ENCODE results near the gene VWA7. TPM values are rescaled to one million over a fixed set of nuclear protein-coding genes. Genes with fewer than 3 reads are reported as not detected.
"Not testable (repeated sequence)": the region's sequence is repeated elsewhere in the genome, so short reads cannot be mapped to it uniquely, and the experiment has no call there.

The VWA7 gene
- total RNA-seq, 2 donors from 2014 or later = 3.3 to 3.4 TPM

DNA sequence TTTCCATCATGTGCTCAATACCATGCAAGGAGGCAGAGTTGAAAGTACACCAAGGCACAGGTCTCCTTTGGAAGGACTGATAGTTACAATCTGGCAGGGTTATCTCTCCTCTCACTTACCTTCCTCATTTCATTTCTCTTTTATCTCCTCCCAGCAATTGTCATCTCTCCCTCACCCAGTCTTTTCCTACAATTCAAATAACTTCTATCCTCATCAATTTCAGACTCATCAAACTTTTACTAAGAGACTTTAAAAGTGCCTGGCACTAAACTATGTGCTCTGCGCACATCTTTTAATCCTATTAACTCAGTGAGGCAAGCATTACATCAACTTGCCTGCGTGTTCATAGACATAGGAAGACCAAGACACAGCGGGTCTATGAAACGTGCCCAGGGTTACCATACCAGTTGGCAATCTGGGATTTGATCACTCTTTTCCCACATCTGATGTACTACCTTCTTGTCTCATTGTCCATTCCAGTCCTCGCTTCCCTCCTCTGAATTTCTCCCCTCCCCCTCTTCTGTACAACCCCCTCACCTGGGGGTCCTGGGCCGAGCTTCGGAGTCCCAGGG, 17.3 kb upstream of the VWA7 start:
- DNase-seq (no peak), ATAC-seq (replicated peaks in 1 of 2) (no peak)
- peaks cover 9 to 19% of the 10 kb centered on the region in 2 donors for H3K36me3 Mint-ChIP-seq (ENCODE audit: insufficient read depth in 2 of 2)
- H3K9me3 Mint-ChIP-seq = no peaks in the 10 kb centered on the region
- H3K27me3 Mint-ChIP-seq (ENCODE audit: low read depth) = no peaks in the 10 kb centered on the region
- H3K4me1 Mint-ChIP-seq (ENCODE audit: low read depth) = peaks cover 58% of the 10 kb centered on the region
- peak overlapping the region; percentile 93 to 98 for H3K4me3 Mint-ChIP-seq
- H3K27ac Mint-ChIP-seq = peak overlapping the region; percentile 90

DNA sequence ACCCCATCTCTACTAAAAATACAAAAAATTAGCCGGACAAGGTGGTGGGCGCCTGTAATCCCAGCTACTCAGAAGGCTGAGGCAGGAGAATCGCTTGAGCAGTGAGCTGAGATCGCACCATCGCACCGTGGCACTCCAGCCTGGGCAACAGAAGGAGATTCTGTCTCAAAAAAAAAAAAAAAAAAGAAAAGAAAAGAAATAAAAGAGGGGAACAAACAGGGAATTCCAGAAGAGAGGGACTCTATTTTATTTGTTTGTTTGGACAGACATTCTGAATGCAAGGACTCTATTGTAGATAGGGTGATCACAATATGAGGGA, 16.8 kb upstream of the VWA7 start:
- Mint-ChIP-seq H3K4me3 (peak overlapping the region; percentile 93 to 98), H3K36me3 (ENCODE audit: insufficient read depth in 2 of 2) (peaks cover 9 to 22% of the 10 kb centered on the region in 2 donors), H3K4me1 (ENCODE audit: low read depth) (peaks cover 58% of the 10 kb centered on the region), H3K27ac (peak overlapping the region; percentile 93)
- H3K27me3 Mint-ChIP-seq (ENCODE audit: low read depth); DNase-seq; H3K9me3 Mint-ChIP-seq; ATAC-seq (replicated peaks in 1 of 2): not testable (repeated sequence)

DNA sequence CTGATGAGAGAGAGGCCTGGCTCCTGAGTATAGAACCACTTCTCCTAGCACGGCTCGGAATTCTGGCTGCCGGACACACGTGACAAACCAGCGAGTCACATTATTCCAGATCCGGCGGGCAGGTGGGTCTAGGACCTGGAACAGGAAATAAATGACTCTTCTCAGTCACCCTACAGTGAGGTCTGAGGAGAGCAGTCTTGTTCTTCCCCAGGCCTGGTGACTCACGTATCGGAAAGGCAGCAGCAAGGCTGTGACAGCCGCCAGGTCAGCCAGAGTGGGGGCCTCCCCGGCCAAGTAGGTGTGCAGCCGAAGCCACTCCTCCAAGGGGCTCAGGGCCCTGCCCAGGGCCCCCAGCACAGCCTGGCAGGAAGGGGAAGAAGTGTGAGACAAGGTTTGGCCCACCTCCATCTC, 15.6 kb upstream of the VWA7 start:
- Mint-ChIP-seq H3K36me3 (ENCODE audit: insufficient read depth in 2 of 2) (peaks cover 9 to 22% of the 10 kb centered on the region in 2 donors), H3K27me3 (ENCODE audit: low read depth) (no peaks in the 10 kb centered on the region), H3K4me3 (peak overlapping the region; percentile 93 to 98), H3K27ac (peak overlapping the region; percentile 93), H3K4me1 (ENCODE audit: low read depth) (peaks cover 53% of the 10 kb centered on the region), H3K9me3 (no peaks in the 10 kb centered on the region)
- DNase-seq (peak; percentile 30 to 37), ATAC-seq (replicated peaks in 1 of 2) (peak in 1 of 2 donors; percentile 11)

DNA sequence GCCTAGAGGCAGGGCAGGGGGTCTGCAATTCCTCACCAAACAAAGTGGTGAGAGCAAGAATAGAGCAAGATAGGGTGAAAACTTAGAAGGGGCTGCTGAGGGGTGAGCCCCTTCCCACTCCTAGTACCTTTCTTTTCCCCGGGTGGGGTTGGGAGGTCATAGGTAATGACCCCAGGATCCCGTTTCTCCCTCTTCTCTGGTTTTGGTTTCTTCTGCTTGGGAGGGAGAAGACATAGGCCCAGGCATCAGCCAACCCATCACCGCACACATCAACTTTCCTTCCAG, 14.9 kb upstream of the VWA7 start:
- Mint-ChIP-seq H3K9me3 (no peaks in the 10 kb centered on the region), H3K4me1 (ENCODE audit: low read depth) (peaks cover 46% of the 10 kb centered on the region), H3K4me3 (no peak overlapping the region), H3K36me3 (ENCODE audit: insufficient read depth in 2 of 2) (peaks cover 9 to 22% of the 10 kb centered on the region in 2 donors), H3K27ac (no peak overlapping the region), H3K27me3 (ENCODE audit: low read depth) (no peaks in the 10 kb centered on the region)
- no peak for ATAC-seq (replicated peaks in 1 of 2)
- DNase-seq = no peak

- ATAC-seq (replicated peaks in 1 of 2) = no peak
- peak; percentile 40 to 53 for DNase-seq
- Mint-ChIP-seq H3K4me3 (no peak overlapping the region), H3K27ac (no peak overlapping the region), H3K27me3 (ENCODE audit: low read depth) (no peaks in the 10 kb centered on the region), H3K36me3 (ENCODE audit: insufficient read depth in 2 of 2) (peaks cover 9 to 21% of the 10 kb centered on the region in 2 donors), H3K9me3 (no peaks in the 10 kb centered on the region), H3K4me1 (ENCODE audit: low read depth) (peaks cover 41% of the 10 kb centered on the region)
Measured at GRCh38 chr6:31791324-31792089, 14.4 kb upstream of the VWA7 start.

- H3K4me1 Mint-ChIP-seq (ENCODE audit: low read depth) = peaks cover 1% of the 10 kb centered on the region
- ATAC-seq (replicated peaks in 1 of 2) (no peak), DNase-seq (no peak)
- peaks cover 2 to 21% of the 10 kb centered on the region in 2 donors for H3K36me3 Mint-ChIP-seq (ENCODE audit: insufficient read depth in 2 of 2)
- no peak overlapping the region for H3K27ac Mint-ChIP-seq
- H3K4me3 Mint-ChIP-seq = no peak overlapping the region
- H3K27me3 Mint-ChIP-seq (ENCODE audit: low read depth) = no peaks in the 10 kb centered on the region
- no peaks in the 10 kb centered on the region for H3K9me3 Mint-ChIP-seq
Measured at GRCh38 chr6:31785475-31785874, 8.3 kb upstream of the VWA7 start.

DNA sequence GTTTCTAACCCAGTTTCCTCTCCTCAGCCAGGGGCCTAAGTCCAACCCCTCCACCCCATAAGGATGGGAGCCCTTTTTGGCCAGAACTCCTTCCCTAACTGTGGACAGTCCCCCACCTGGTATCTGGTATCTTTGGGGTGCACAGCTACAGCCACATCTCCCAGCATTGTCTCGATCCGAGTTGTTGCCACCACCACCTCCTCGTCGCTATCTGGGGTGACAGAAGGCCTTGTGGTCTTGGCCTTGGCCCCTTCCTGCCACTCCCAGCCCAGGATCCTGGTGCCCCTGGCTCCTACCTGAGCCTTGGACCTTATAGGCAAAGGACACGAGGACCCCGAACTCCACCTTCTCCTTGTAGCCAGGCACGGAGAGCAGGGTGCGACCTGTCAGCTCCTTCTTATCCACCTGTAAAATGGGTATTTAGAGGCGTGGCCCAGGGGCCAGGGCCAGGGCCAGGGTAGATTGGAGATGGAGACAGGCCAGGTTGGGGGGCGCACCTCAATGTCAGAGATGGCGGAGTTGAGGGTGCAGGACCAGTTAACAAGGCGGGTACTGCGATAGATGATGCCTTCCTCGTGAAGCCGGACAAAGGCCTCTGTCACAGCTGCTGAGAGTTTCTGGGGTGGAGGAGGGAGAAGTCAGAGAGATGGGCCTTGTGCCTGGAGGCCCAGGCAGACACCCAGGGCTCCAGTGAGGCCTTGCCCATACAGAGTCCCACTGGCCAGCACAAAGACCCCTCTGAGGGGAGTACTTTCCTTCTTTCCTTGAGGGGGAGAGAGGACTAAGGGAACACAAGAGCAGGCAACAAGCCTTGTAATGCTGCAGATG, 7.2 kb upstream of the VWA7 start:
- no peaks in the 10 kb centered on the region for H3K27me3 Mint-ChIP-seq (ENCODE audit: low read depth)
- no peaks in the 10 kb centered on the region for H3K4me1 Mint-ChIP-seq (ENCODE audit: low read depth)
- DNase-seq = no peak
- H3K27ac Mint-ChIP-seq = no peak overlapping the region
- H3K4me3 Mint-ChIP-seq = no peak overlapping the region
- H3K36me3 Mint-ChIP-seq (ENCODE audit: insufficient read depth in 2 of 2) = peaks cover 2 to 15% of the 10 kb centered on the region in 2 donors
- no peak for ATAC-seq (replicated peaks in 1 of 2)
- no peaks in the 10 kb centered on the region for H3K9me3 Mint-ChIP-seq

DNA sequence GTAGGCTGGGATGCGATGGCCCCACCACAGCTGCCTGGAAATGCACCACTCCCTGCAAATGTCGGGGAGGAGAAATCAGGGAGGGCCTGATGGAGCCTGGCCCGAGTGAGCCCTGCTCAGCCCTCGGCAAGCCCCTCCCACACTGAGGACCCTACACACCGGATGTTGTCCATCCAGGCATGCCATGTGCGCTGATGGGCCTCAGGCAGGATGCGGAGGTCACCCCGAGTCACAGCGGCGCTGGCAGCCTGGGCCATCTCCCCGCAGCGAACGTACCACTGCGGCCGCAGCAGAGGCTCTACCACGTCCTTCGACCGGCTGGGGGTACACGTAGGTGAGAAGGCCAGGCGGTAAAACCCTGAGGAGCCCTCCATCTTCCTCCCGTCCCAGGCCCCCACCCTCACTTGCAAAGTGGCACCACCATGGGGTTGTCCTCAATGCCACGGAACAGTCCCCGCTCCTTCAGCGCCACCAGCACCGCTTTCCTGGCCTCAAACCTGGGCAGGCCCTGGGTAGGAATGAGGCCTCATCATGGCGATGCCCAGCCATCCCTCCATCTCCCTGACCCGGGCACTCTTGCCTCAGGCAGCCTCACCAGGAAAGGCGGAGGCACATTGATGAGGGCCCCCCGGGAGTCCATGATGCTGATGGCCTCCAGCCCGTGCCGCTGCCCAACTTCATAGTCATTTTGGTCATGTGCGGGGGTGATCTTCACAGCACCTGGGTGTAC, 5.2 kb upstream of the VWA7 start:
- no peak for DNase-seq
- Mint-ChIP-seq H3K27ac (no peak overlapping the region), H3K9me3 (no peaks in the 10 kb centered on the region), H3K4me3 (no peak overlapping the region), H3K4me1 (ENCODE audit: low read depth) (peaks cover 7% of the 10 kb centered on the region), H3K36me3 (ENCODE audit: insufficient read depth in 2 of 2) (peaks cover 2 to 12% of the 10 kb centered on the region in 2 donors), H3K27me3 (ENCODE audit: low read depth) (no peaks in the 10 kb centered on the region)
- no peak for ATAC-seq (replicated peaks in 1 of 2)

DNA sequence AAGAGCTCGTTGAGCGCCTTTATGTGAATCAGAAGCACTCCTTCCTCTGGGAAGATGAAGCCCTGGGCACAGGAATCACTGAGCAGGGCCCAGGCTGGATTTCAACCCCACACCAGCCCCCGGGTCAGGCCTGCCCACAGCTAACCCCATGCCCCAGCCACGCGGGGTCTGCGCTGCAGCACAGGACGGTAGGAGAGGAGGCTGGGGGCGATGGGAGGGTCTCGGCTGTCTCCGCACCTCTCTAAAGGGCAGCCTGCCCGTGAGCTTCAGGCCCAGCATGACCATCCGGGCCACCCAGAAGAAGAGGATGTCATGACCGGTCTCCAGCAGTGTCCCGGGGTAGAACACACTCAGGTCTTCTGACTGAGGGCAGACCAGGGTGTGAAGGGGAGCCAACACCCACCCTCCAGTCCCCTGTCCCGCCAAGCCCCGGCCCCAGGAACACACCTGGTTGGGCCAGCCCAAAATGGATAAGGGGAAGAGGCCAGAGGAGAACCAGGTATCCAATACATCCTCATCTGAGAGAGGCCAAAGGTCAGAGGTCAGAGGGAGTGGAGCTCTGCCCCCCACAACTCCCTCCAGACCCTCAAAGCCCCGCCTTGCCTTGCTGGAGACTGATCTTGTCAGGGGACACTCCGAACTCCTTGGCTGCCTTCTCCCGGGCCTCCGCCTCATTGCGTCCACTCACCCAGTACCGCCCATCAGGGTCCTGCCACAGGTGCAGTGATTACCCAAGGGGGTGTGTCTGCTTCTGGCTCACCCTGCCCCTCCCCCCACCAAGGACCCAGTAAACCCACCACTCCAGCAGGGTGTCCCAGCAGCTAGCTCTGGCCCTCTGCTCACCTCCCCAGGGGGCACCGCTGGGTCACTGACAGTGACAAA, 4.4 kb upstream of the VWA7 start:
- no peak overlapping the region for H3K27ac Mint-ChIP-seq
- no peaks in the 10 kb centered on the region for H3K27me3 Mint-ChIP-seq (ENCODE audit: low read depth)
- H3K9me3 Mint-ChIP-seq = no peaks in the 10 kb centered on the region
- peaks cover 2 to 12% of the 10 kb centered on the region in 2 donors for H3K36me3 Mint-ChIP-seq (ENCODE audit: insufficient read depth in 2 of 2)
- ATAC-seq (replicated peaks in 1 of 2) = no peak
- peaks cover 16% of the 10 kb centered on the region for H3K4me1 Mint-ChIP-seq (ENCODE audit: low read depth)
- no peak for DNase-seq
- no peak overlapping the region for H3K4me3 Mint-ChIP-seq

- ATAC-seq (replicated peaks in 1 of 2) (no peak), DNase-seq (no peak)
- Mint-ChIP-seq H3K4me1 (ENCODE audit: low read depth) (peaks cover 20% of the 10 kb centered on the region), H3K4me3 (no peak overlapping the region), H3K27ac (no peak overlapping the region), H3K36me3 (ENCODE audit: insufficient read depth in 2 of 2) (peaks cover 2 to 11% of the 10 kb centered on the region in 2 donors), H3K9me3 (no peaks in the 10 kb centered on the region), H3K27me3 (ENCODE audit: low read depth) (no peaks in the 10 kb centered on the region)
Measured at GRCh38 chr6:31780507-31781243, 3.5 kb upstream of the VWA7 start.

DNA sequence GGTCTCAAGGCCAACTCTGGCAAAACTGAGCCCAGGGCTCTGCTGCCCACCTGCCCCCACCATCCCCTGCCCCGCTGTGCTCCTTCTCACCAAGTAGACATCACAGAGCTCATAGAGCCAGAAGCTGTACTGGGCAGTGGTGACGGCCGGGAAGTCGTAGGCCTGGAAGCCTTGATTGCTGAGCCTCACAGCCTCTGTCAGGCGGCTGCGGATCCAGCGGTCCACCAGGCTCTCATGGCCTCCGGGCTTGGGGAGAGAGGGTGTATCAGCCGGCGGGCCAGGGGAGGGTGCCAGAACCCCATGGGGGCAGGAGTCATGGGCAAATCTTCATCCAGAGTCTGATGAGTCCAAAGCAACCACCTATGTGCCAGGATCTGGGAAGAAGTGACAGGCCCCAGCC, 2.8 kb upstream of the VWA7 start:
- DNase-seq (no peak), ATAC-seq (replicated peaks in 1 of 2) (no peak)
- H3K36me3 Mint-ChIP-seq (ENCODE audit: insufficient read depth in 2 of 2) = peaks cover 2 to 11% of the 10 kb centered on the region in 2 donors
- no peaks in the 10 kb centered on the region for H3K9me3 Mint-ChIP-seq
- H3K27me3 Mint-ChIP-seq (ENCODE audit: low read depth) = no peaks in the 10 kb centered on the region
- H3K4me3 Mint-ChIP-seq = no peak overlapping the region
- no peak overlapping the region for H3K27ac Mint-ChIP-seq
- peaks cover 24% of the 10 kb centered on the region for H3K4me1 Mint-ChIP-seq (ENCODE audit: low read depth)

All from activated T-cell treated with anti-CD3 and anti-CD28 coated beads, Interleukin-2, amount 50 U/mL, for 72 hours (primary cell).